Measurements from ENCODE around the gene IRF2BP2.

- no peak for TF ChIP-seq ZNF555 (tag by site-specific recombination; conservative IDR thresholded peaks at IDR 0.05)
- peak; percentile 60 for TF ChIP-seq ZFHX2 (tag by site-specific recombination; conservative IDR thresholded peaks at IDR 0.05)
- no peak for TF ChIP-seq ZNF660 (tag by site-specific recombination; IDR thresholded peaks at IDR 0.05)
- TF ChIP-seq, protein P1, sequence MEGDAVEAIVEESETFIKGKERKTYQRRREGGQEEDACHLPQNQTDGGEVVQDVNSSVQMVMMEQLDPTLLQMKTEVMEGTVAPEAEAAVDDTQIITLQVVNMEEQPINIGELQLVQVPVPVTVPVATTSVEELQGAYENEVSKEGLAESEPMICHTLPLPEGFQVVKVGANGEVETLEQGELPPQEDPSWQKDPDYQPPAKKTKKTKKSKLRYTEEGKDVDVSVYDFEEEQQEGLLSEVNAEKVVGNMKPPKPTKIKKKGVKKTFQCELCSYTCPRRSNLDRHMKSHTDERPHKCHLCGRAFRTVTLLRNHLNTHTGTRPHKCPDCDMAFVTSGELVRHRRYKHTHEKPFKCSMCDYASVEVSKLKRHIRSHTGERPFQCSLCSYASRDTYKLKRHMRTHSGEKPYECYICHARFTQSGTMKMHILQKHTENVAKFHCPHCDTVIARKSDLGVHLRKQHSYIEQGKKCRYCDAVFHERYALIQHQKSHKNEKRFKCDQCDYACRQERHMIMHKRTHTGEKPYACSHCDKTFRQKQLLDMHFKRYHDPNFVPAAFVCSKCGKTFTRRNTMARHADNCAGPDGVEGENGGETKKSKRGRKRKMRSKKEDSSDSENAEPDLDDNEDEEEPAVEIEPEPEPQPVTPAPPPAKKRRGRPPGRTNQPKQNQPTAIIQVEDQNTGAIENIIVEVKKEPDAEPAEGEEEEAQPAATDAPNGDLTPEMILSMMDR (tag by site-specific recombination; IDR thresholded peaks at IDR 0.05), result no peak
- no peak for TF ChIP-seq YY1 (tag by site-specific recombination; IDR thresholded peaks at IDR 0.05)
- no peak for TF ChIP-seq ZNF561 (tag by site-specific recombination; IDR thresholded peaks at IDR 0.05; ENCODE audit: borderline replicate concordance)
- TF ChIP-seq ZBTB21 (tag by site-specific recombination; IDR thresholded peaks at IDR 0.05), result no peak
- no peak for TF ChIP-seq ZNF140 (tag by site-specific recombination; IDR thresholded peaks at IDR 0.05)
- TF ChIP-seq, protein P2, sequence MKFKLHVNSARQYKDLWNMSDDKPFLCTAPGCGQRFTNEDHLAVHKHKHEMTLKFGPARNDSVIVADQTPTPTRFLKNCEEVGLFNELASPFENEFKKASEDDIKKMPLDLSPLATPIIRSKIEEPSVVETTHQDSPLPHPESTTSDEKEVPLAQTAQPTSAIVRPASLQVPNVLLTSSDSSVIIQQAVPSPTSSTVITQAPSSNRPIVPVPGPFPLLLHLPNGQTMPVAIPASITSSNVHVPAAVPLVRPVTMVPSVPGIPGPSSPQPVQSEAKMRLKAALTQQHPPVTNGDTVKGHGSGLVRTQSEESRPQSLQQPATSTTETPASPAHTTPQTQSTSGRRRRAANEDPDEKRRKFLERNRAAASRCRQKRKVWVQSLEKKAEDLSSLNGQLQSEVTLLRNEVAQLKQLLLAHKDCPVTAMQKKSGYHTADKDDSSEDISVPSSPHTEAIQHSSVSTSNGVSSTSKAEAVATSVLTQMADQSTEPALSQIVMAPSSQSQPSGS (tag by site-specific recombination; IDR thresholded peaks at IDR 0.05; ENCODE audit: low read depth), result no peak
- TF ChIP-seq ZNF747 (tag by site-specific recombination; IDR thresholded peaks at IDR 0.05), result no peak
- TF ChIP-seq ZNF239 (tag by site-specific recombination; IDR thresholded peaks at IDR 0.05), result no peak
- TF ChIP-seq, protein P3, sequence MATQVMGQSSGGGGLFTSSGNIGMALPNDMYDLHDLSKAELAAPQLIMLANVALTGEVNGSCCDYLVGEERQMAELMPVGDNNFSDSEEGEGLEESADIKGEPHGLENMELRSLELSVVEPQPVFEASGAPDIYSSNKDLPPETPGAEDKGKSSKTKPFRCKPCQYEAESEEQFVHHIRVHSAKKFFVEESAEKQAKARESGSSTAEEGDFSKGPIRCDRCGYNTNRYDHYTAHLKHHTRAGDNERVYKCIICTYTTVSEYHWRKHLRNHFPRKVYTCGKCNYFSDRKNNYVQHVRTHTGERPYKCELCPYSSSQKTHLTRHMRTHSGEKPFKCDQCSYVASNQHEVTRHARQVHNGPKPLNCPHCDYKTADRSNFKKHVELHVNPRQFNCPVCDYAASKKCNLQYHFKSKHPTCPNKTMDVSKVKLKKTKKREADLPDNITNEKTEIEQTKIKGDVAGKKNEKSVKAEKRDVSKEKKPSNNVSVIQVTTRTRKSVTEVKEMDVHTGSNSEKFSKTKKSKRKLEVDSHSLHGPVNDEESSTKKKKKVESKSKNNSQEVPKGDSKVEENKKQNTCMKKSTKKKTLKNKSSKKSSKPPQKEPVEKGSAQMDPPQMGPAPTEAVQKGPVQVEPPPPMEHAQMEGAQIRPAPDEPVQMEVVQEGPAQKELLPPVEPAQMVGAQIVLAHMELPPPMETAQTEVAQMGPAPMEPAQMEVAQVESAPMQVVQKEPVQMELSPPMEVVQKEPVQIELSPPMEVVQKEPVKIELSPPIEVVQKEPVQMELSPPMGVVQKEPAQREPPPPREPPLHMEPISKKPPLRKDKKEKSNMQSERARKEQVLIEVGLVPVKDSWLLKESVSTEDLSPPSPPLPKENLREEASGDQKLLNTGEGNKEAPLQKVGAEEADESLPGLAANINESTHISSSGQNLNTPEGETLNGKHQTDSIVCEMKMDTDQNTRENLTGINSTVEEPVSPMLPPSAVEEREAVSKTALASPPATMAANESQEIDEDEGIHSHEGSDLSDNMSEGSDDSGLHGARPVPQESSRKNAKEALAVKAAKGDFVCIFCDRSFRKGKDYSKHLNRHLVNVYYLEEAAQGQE (tag by site-specific recombination; IDR thresholded peaks at IDR 0.05), result no peak
- no peak for TF ChIP-seq ZNF670 (tag by site-specific recombination; IDR thresholded peaks at IDR 0.05; ENCODE audit: low read depth)
These were observed 10.5 kb upstream of the IRF2BP2 start for GRCh38 chr1:234620272-234621126.

All from HEK293 (cell line).